Measurements from ENCODE around the gene NUP93. TPM values are rescaled to one million over a fixed set of nuclear protein-coding genes. Genes with fewer than 3 reads are reported as not detected.
A peak's percentile ranks its signal among the peaks of the same experiment; 100 is the strongest.
"Not testable (repeated sequence)": the region's sequence is repeated elsewhere in the genome, so short reads cannot be mapped to it uniquely, and the experiment has no call there.

Gene NUP93
- total RNA-seq, 2 experiments from 2014 or later = 161 to 172 TPM

- DNase-seq = peak; percentile 80
- Mint-ChIP-seq H3K36me3 (ENCODE audit: low read depth) (no peaks in the 10 kb centered on the region), H3K27me3 (ENCODE audit: low read depth) (no peaks in the 10 kb centered on the region), H3K27ac (peak overlapping the region; percentile 69), H3K9me3 (no peaks in the 10 kb centered on the region), H3K4me1 (ENCODE audit: low read depth) (peaks cover 31% of the 10 kb centered on the region), H3K4me3 (no peak overlapping the region)
- CTCF ChIA-PET = interaction anchor here (0.6 to 12.9 kb wide), 7 partner anchors 9 to 91 kb away, joined by 3 to 200 read pairs (median 5); no protein-coding TSS in a partner anchor
- intact Hi-C loops (cut with micrococcal nuclease) = loop anchor here (10.0 kb wide), 1 partner anchor 184 kb away; no protein-coding TSS in a partner anchor
These were observed 130.5 kb downstream of the NUP93 start for GRCh38 chr16:56860226-56861020.

- Mint-ChIP-seq H3K4me1 (ENCODE audit: low read depth) (peaks cover 31% of the 10 kb centered on the region), H3K27me3 (ENCODE audit: low read depth) (no peaks in the 10 kb centered on the region), H3K9me3 (no peaks in the 10 kb centered on the region), H3K27ac (peak overlapping the region; percentile 10), H3K36me3 (ENCODE audit: low read depth) (no peaks in the 10 kb centered on the region), H3K4me3 (no peak overlapping the region)
- DNase-seq = no peak
- CTCF ChIA-PET = interaction anchor here (1.0 to 12.9 kb wide), 2 partner anchors 8 to 90 kb away, joined by 4 to 200 read pairs; no protein-coding TSS in a partner anchor
- intact Hi-C loops (cut with micrococcal nuclease) = loop anchor here (10.0 kb wide), 1 partner anchor 184 kb away; no protein-coding TSS in a partner anchor
These were observed 131.2 kb downstream of the NUP93 start for GRCh38 chr16:56861092-56861610.

GRCh38 chr16:56861756-56862155 is 131.8 kb downstream of the NUP93 start:
- peaks cover 31% of the 10 kb centered on the region for H3K4me1 Mint-ChIP-seq (ENCODE audit: low read depth)
- DNase-seq = no peak
- no peak overlapping the region for H3K27ac Mint-ChIP-seq
- no peaks in the 10 kb centered on the region for H3K27me3 Mint-ChIP-seq (ENCODE audit: low read depth)
- H3K4me3 Mint-ChIP-seq = no peak overlapping the region
- H3K36me3 Mint-ChIP-seq (ENCODE audit: low read depth) = no peaks in the 10 kb centered on the region
- CTCF ChIA-PET = interaction anchor here (0.7 to 12.9 kb wide), 3 partner anchors 89 to 102 kb away, joined by 3 to 200 read pairs (median 4); no protein-coding TSS in a partner anchor
- intact Hi-C loops (cut with micrococcal nuclease) = loop anchor here (10.0 kb wide), 1 partner anchor 183 kb away; no protein-coding TSS in a partner anchor
- no peaks in the 10 kb centered on the region for H3K9me3 Mint-ChIP-seq

- DNase-seq = no peak
- intact Hi-C loops (cut with micrococcal nuclease) = loop anchor here (10.0 kb wide), 1 partner anchor 182 kb away; no protein-coding TSS in a partner anchor
- no peaks in the 10 kb centered on the region for H3K27me3 Mint-ChIP-seq (ENCODE audit: low read depth)
- no peak overlapping the region for H3K27ac Mint-ChIP-seq
- CTCF ChIA-PET = interaction anchor here (0.9 to 12.9 kb wide), 6 partner anchors 9 to 101 kb away, joined by 3 to 200 read pairs (median 4); no protein-coding TSS in a partner anchor
- H3K4me1 Mint-ChIP-seq (ENCODE audit: low read depth) = peaks cover 34% of the 10 kb centered on the region
- no peaks in the 10 kb centered on the region for H3K9me3 Mint-ChIP-seq
- H3K4me3 Mint-ChIP-seq = no peak overlapping the region
- H3K36me3 Mint-ChIP-seq (ENCODE audit: low read depth) = no peaks in the 10 kb centered on the region
These were observed 132.8 kb downstream of the NUP93 start for GRCh38 chr16:56862776-56863175.

GRCh38 chr16:56864960-56865359 is 135.0 kb downstream of the NUP93 start, which contains the start of gene SLC12A3:
Gene SLC12A3, plus strand, starts transcription at chr16:56865207. Its CDS starts 29 bp downstream, at chr16:56865236.
- H3K36me3 Mint-ChIP-seq (ENCODE audit: low read depth) = no peaks in the 10 kb centered on the region
- DNase-seq = no peak
- no peaks in the 10 kb centered on the region for H3K27me3 Mint-ChIP-seq (ENCODE audit: low read depth)
- H3K4me3 Mint-ChIP-seq = no peak within 1 kb of the TSS
- CTCF ChIA-PET = interaction anchor here (1.0 to 12.9 kb wide), 4 partner anchors 8 to 177 kb away, joined by 3 to 200 read pairs (median 3); no protein-coding TSS in a partner anchor
- H3K4me1 Mint-ChIP-seq (ENCODE audit: low read depth) = peaks cover 25% of the 10 kb centered on the region
- H3K9me3 Mint-ChIP-seq = no peaks in the 10 kb centered on the region
- H3K27ac Mint-ChIP-seq = no peak within 1 kb of the TSS
- intact Hi-C loops (cut with micrococcal nuclease) = loop anchor here (5.0 to 10.0 kb wide), 2 partner anchors 180 to 288 kb away; no protein-coding TSS in a partner anchor

GRCh38 chr16:56865394-56866062 is 135.6 kb downstream of the NUP93 start:
- intact Hi-C loops (cut with micrococcal nuclease) = loop anchor here (5.0 to 10.0 kb wide), 2 partner anchors 179 to 288 kb away; no protein-coding TSS in a partner anchor
- Mint-ChIP-seq H3K27me3 (ENCODE audit: low read depth) (no peaks in the 10 kb centered on the region), H3K4me3 (no peak overlapping the region), H3K36me3 (ENCODE audit: low read depth) (no peaks in the 10 kb centered on the region), H3K4me1 (ENCODE audit: low read depth) (peaks cover 23% of the 10 kb centered on the region), H3K27ac (no peak overlapping the region), H3K9me3 (no peaks in the 10 kb centered on the region)
- CTCF ChIA-PET = interaction anchor here (1.0 to 12.9 kb wide), 7 partner anchors 17 to 219 kb away, joined by 3 to 200 read pairs (median 3); no protein-coding TSS in a partner anchor
- no peak for DNase-seq

GRCh38 chr16:56866955-56867830 is 137.3 kb downstream of the NUP93 start:
- no peaks in the 10 kb centered on the region for H3K27me3 Mint-ChIP-seq (ENCODE audit: low read depth)
- intact Hi-C loops (cut with micrococcal nuclease) = loop anchor here (1.0 to 10.0 kb wide), 4 partner anchors 65 to 290 kb away; partner anchors contain the start of gene HERPUD1
- DNase-seq = peak; percentile 64
- H3K27ac Mint-ChIP-seq = no peak overlapping the region
- H3K4me1 Mint-ChIP-seq (ENCODE audit: low read depth) = peaks cover 15% of the 10 kb centered on the region
- no peaks in the 10 kb centered on the region for H3K9me3 Mint-ChIP-seq
- CTCF ChIA-PET = interaction anchor here (0.6 to 12.9 kb wide), 25 partner anchors 8 to 566 kb away, joined by 3 to 200 read pairs (median 4); partner anchors contain the start of gene HERPUD1
- H3K36me3 Mint-ChIP-seq (ENCODE audit: low read depth) = no peaks in the 10 kb centered on the region
- H3K4me3 Mint-ChIP-seq = no peak overlapping the region

GRCh38 chr16:56868175-56868574 is 138.2 kb downstream of the NUP93 start:
- Mint-ChIP-seq H3K36me3 (ENCODE audit: low read depth) (no peaks in the 10 kb centered on the region), H3K27ac (no peak overlapping the region), H3K9me3 (no peaks in the 10 kb centered on the region), H3K4me3 (no peak overlapping the region), H3K27me3 (ENCODE audit: low read depth) (no peaks in the 10 kb centered on the region), H3K4me1 (ENCODE audit: low read depth) (peaks cover 11% of the 10 kb centered on the region)
- intact Hi-C loops (cut with micrococcal nuclease) = loop anchor here (5.0 to 10.0 kb wide), 2 partner anchors 177 to 291 kb away; no protein-coding TSS in a partner anchor
- DNase-seq = no peak
- CTCF ChIA-PET = interaction anchor here (0.7 to 12.9 kb wide), 21 partner anchors 9 to 97 kb away, joined by 3 to 200 read pairs (median 4); no protein-coding TSS in a partner anchor

- DNase-seq; H3K27me3 Mint-ChIP-seq (ENCODE audit: low read depth); H3K4me3 Mint-ChIP-seq; H3K9me3 Mint-ChIP-seq; H3K27ac Mint-ChIP-seq; H3K36me3 Mint-ChIP-seq (ENCODE audit: low read depth): not testable (repeated sequence)
- CTCF ChIA-PET = interaction anchor here (0.7 to 12.9 kb wide), 18 partner anchors 8 to 96 kb away, joined by 3 to 200 read pairs (median 4); partner anchors contain the start of gene CETP
- intact Hi-C loops (cut with micrococcal nuclease) = loop anchor here (5.0 to 10.0 kb wide), 2 partner anchors 176 to 291 kb away; no protein-coding TSS in a partner anchor
- H3K4me1 Mint-ChIP-seq (ENCODE audit: low read depth) = peaks cover 11% of the 10 kb centered on the region
These were observed 138.8 kb downstream of the NUP93 start for GRCh38 chr16:56868766-56869165.

GRCh38 chr16:56869513-56870275 is 139.8 kb downstream of the NUP93 start:
- no peaks in the 10 kb centered on the region for H3K27me3 Mint-ChIP-seq (ENCODE audit: low read depth)
- intact Hi-C loops (cut with micrococcal nuclease) = loop anchor here (5.0 to 10.0 kb wide), 2 partner anchors 175 to 292 kb away; no protein-coding TSS in a partner anchor

More at GRCh38 chr16:56869513-56870275, 139.8 kb downstream of the NUP93 start:
- Mint-ChIP-seq H3K9me3 (no peaks in the 10 kb centered on the region), H3K27ac (no peak overlapping the region), H3K36me3 (ENCODE audit: low read depth) (no peaks in the 10 kb centered on the region), H3K4me1 (ENCODE audit: low read depth) (peaks cover 11% of the 10 kb centered on the region), H3K4me3 (no peak overlapping the region)
- CTCF ChIA-PET = interaction anchor here (0.6 to 12.9 kb wide), 19 partner anchors 9 to 155 kb away, joined by 3 to 200 read pairs (median 4); partner anchors contain the start of gene CETP
- DNase-seq = peak; percentile 70

Data from activated naive CD4-positive, alpha-beta T cell treated with anti-CD3 and anti-CD28 coated beads for 36 hours (primary cell).